NCI-H524 treated with DMSO at 0.1 percent for 48 hours (cell line): ENCODE measurements around the gene IGF2BP1.
"Not testable (repeated sequence)": the region's sequence is repeated elsewhere in the genome, so short reads cannot be mapped to it uniquely, and the experiment has no call there.

Experiments
- DNase-seq: peaks from one replicate; lab custom pipeline; 2025; lab: John Stamatoyannopoulos, UW

IGF2BP1 gene

GRCh38 chr17:49054342-49055092 lies 57.3 kb downstream of the IGF2BP1 start:
- DNase-seq: no peak

DNA sequence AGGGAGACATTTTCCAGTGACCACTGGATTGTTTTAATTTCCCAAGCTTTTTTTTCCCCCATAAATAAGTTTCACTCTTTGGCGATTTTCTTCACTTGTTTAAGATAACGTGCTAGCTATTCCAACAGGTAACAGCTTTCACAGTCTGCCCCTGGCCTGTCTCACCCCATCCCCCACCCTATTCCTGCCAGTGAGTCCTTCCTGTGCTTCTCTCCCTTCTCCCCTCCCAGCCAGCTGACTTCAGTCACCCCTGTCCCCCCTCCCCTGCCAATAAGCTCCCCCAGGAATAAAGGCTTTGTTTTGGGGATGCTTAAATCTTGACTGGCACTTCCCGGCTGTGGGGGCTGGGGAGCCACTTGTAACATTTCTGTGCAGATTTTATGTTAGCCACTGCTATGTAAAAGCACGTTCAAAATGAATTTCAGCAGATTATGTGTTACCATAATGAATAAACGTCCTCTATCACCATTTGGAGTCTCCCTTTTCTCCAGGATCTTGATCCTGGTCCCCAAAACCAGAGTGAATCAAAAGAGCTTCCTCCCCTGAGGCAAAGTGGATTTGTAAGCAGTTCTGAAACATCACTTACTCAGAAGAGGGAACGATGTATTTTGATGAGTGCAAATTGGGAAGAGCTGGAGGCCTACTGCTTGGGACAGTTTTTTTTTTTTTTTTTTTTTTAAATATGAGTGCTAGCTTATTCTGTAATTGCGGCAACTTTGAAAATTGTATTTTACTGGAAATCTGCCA lies 58.2 kb downstream of the IGF2BP1 start:
- DNase-seq: no peak

DNA sequence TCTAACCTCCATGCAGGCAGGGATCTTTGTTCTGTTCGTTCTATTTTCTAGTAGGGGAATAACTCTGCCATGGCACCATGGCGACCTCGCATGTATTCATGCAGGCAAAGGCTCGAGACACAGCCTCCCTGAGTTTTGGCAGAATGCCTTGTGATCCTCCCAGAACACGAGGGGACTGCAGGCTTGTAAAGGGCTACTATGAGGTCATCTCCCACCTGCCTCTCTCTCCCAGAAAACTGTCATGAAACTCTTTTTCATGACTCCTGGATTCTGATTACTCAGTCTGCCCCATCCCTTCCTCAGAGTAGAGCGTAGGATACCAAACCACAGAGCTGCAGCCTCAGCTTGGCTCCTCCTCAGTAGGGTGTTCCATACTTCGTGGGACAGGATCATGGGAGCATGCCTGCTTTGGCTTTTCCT lies 64.3 kb downstream of the IGF2BP1 start:
- no peak for DNase-seq

DNA sequence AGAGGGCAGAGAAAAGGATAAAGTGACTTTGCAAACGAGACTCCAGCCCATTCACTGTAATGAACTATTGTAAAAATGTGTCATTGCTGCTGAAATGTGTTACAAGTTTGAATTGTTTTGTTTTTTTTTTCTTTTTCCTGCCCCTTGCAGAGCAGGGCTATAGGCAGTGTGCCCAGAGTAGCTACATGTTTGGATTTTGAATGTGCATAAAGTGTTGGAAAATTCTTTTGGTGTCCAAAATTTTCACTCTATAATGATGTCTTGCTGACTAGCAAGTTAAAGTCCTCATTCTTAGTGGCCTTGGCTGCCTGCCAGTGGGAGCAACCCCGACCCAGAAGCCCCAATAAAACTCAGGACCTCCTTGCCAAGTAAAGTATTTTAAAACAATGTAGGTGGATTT lies 66.5 kb downstream of the IGF2BP1 start:
- DNase-seq: no peak

DNA sequence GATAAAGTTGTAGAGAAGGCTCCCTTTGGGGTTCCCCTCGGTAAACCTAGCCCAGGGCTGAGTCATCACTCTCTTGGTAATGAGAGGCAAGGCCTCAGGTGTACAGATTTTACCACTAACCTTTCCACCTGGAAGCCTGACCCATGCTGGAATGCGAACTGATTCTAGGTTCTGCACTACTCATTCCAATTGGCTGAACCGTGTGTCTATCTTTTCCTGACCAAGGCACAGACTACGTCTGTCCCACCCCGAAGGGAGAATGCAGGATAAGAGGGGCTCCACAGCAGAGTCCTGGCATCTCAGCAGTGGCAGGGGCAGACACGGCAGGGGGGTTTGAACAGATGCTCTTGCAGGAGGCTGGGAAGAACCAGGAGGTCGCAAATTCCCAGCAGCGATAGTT lies 70.0 kb downstream of the IGF2BP1 start:
- DNase-seq: no peak

DNA sequence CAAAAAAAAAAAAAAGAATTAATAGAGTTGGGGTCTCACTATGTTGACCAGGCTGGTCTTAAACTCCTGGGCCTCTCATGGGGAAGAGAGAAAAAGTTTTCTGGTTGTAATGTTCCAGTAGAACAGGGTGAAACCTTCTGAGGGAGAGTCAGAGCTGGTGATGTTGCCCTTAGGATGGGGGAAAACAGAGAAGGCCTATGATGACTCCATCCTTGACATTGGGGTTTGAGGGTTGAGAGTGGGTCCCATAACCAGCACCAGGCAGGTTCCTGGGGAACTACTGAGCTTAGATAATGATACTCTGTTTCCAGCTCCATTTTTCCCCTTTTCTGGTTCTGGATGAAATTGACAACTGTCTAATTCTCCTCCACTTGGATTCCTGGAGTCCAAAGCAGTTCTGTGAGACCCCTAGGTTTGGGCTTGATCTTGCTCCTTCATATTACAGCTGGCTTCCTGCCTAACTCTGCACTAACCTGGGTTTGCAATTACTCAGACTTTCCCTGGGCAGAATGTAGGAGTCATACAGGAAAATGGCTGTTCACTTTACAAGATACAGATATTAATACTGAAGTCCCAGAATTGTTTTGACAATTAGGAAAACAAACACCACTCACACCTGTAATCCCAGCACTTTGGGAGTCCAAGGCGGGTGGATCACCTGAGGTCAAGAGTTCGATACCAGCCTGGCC lies 72.5 kb downstream of the IGF2BP1 start:
- DNase-seq: no peak

GRCh38 chr17:49071106-49071505 lies 73.9 kb downstream of the IGF2BP1 start:
- no peak for DNase-seq

GRCh38 chr17:49074851-49075540 lies 77.8 kb downstream of the IGF2BP1 start:
- no peak for DNase-seq

DNA sequence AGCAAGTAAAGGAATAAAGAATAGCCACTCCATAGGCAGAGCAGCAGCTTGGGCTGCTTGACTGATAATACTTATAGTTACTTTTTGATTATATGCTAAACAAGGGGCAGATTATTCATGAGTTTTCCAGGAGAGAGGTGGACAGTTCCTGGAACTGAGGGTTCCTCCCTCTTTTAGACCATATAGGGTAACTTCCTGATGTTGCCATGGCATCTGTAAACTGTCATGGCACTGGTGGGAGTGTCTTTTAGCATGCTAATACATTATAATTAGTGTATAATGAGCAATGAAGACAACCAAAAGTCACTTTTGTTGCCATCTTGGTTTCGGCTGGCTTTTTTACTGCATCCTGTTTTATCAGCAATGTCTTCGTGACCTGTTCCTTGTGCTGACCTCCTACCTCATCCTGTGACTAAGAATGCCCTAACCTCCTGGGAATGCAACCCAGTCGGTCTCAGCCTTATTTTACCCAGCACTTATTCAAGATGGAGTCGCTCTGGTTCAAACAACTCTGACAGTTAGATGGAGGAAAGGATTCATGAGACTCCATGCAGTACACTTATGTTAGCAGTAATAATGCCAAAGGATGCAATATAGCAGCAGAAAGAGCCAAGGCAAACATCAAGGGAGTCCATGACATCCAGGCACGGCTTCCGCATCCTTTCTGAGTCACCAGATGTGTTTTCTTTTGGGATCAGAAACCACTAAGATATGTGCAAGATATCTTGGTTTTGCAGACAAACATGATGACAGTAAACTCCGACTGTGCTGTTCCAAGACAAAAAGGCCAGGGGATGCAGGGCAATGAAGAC lies 79.6 kb downstream of the IGF2BP1 start:
- no peak for DNase-seq

DNA sequence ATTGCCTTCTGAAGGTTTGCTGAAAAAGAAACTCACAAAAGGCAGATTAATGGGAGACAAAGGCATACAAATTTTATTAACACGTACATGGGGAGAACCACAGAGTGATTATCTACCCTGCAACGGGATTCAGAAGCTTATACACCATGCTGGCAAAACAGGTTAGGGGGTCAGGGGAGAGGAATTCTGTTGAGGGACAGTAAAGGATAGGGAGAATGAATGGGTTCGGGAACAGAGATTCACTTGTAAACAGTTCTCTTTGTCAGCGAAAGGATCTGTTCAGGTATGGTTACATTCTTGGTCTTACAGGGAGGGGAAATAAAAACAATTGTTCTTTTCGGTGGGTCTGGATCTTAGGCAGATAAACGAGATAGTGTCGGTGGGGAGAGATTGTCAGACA lies 81.1 kb downstream of the IGF2BP1 start:
- DNase-seq: no peak

DNA sequence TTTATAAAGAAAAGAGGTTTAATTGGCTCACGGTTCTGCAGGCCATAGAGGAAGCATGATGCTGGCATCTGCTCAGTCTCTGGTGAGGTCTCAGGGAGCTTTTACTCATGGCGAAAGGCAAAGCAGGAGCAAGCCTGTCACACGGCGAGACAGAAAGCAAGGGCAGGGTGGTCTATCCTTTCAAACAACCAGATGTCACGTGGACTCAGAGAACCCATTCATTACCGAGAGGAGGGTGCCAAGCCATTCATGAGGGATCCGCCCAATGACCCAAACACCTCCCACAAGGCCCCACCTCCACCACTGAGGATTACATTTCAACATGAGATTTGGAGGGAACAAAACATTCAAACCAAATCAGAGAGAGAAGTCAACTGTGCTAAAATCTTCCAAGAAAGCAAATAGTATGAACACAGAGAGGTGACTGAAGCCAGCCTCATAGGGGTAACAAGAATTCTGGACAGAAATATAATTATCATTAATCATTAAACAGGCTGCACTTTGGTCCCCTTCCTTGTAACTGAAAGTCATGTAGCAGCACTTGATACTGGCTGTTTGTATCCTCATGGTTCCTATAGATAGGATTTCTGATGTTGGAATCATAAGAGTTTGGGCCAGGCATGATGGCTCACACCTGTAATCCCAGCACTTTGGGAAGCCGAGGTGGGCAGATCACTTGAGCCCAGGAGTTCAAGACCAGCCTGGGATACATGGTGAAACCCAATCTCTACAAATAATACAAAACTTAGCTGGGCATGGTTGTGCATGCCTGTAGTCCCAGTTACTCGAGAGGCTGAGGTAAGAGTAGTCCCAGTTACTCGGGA lies 82.9 kb downstream of the IGF2BP1 start:
- no peak for DNase-seq

DNA sequence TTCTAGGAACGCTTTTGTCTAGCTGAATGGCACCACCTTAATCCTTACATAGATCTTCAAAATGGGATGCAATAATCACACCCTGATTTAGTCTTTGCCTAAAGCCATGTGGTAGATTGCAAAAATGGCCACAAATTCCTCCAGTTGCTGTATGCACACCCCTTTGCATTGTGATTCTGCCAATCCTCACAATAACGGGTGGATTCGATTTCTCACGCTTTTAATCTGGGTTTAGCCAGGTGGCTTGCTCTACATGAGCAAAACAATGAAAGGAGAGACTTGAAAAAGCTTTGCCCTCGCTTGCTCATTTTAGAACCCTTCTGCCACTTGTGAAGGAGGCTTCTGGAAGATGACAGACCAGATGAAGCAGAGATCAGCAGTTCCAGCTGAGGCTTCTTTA lies 85.0 kb downstream of the IGF2BP1 start:
- DNase-seq: no peak

DNA sequence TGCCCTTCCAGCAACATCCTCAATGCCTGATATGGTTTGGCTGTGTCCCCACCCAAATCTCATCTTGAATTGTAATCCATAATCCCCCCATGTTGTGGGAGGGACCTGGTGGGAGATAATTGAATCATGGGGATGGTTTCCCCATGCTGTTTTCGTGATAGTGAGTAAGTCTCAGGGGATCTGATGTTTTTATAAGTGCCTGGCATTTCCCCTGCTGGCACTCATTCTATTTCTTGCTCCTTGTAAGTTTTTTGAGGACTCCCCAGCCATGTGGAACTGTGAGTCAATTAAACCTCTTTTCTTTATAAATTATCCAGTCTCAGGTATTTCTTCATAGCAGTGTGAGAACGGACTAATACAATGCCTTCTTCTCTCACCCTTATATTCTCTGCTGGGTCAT lies 87.9 kb downstream of the IGF2BP1 start:
- not testable (repeated sequence) for DNase-seq

DNA sequence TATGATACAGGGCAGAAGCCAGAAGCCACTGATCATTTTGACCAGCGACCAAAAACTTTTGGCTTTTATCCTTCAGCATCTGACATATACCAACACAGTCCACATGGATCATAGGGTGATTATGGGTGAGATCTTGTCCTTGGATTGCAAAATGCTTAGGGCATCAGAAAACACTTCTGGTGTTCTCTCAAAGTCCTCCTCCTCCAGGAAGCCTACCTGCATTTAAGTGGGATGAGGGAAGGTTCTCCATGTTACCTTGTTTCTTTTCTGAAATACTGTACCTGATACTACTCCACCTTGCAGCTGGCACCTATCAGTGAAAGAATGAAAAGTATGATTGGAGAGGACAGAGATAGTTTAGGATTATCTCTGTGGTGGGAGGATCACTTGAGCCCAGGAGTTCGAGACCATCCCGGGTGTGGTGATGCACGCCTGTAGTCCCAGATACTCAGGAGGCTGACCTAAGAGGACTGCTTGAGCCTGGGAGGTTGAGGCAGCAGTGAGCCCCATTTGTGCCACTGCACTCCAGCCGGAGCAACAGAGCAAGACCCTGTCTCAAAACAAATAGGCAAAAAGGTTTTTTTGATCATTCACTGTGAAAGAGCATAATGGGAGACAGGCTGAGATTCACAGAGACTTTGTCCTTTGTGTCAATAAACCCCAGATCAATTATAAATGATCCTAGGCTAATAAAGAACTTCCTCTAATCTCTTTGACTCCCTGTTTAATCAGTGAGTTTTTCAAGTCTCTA lies 88.6 kb downstream of the IGF2BP1 start:
- no peak for DNase-seq

- no peak for DNase-seq
Observed at GRCh38 chr17:49086316-49086605, 89.1 kb downstream of the IGF2BP1 start.

DNA sequence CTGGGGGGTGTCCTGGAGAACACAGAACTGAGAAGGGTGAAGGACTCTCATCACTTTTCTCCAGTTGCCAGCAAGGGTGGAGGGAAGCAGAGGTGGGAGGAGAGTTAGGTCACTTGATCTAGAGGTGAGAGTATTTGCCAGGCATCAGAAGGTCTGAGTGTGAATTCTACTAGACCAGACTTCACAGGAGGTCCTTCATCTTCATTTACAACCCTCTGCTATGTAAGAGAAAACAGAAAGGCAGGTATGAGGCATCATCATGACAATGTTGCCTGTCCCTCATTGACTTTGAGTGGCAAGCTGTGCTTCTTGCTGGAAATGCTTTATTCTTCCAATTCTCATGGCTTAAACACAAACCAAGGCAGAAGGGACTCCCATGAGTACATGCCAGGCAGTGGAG lies 89.5 kb downstream of the IGF2BP1 start:
- DNase-seq: no peak

DNA sequence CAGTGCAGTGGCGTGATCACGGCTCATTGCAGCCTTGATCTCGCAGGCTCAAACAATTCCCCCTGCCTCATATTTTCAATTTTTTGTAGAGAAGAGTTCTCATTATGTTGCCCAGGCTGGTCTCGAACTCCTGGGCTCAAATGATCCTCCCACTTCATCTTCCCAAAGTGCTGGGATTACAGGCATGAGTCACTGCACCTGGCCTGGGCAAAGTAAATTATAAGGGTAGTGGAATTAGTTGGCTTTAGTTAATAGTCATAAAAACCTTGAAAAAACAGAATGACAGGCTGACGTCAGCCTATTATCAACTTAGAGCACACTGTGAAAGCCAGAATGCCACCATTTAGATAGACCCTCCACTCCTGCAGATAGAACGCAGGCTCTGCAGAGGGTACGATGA lies 91.9 kb downstream of the IGF2BP1 start:
- DNase-seq: no peak

GRCh38 chr17:49090878-49091594 lies 93.9 kb downstream of the IGF2BP1 start:
- no peak for DNase-seq

GRCh38 chr17:49093131-49093530 lies 95.9 kb downstream of the IGF2BP1 start:
- no peak for DNase-seq
